A673 (cell line): ENCODE measurements around the gene PPP1R14B. TPM values are rescaled to one million over a fixed set of nuclear protein-coding genes. Genes with fewer than 3 reads are reported as not detected.

ENCODE experiments used
- BruUV-seq: library from RNA; stranded (reverse); fragments of 400-500 nt; replicated peaks from 2 replicates; lab custom pipeline; 2021; lab: Mats Ljungman, UMichigan
- CTCF ChIA-PET: fragments of 300-600 bp; sonication (Branson Sonifier 250); formaldehyde crosslinking; loops from one replicate; lab custom pipeline; 2022; ENCODE audit warnings: antibody characterized with exemption; lab: Charles Lee
- POLR2A ChIA-PET: fragments of 300-600 bp; sonication (Branson Sonifier 250); formaldehyde crosslinking; loops from one replicate; lab custom pipeline; 2022; ENCODE audit warnings: antibody characterized with exemption; ENCODE audit not compliant: low non-redundant PET; lab: Charles Lee
- DNase-seq: peaks from one replicate; pipeline ENCODE4 v3.0.0-alpha.2; 2015; ENCODE audit warnings: low spot score
- H3K27ac ChIP-seq: fragments of 200-600 bp; sonication (generic); 2 replicates; pipeline ENCODE4 v1.5.1; 2016; ENCODE audit warnings: mixed run types, low read depth, mild to moderate bottlenecking, mixed read lengths, antibody characterized with exemption, low read length; ENCODE audit not compliant: poor library complexity, severe bottlenecking
- H3K27me3 ChIP-seq: fragments of 200-600 bp; sonication (generic); replicated peaks from 2 replicates; pipeline ENCODE4 v1.6.1; 2017; ENCODE audit warnings: mixed run types, low read depth, mild to moderate bottlenecking, mixed read lengths, antibody characterized with exemption, low read length; ENCODE audit not compliant: insufficient read depth, poor library complexity
- H3K36me3 ChIP-seq: fragments of 200-600 bp; sonication (generic); 2 replicates; pipeline ENCODE4 v1.6.1; 2016; ENCODE audit warnings: mixed run types, mild to moderate bottlenecking, mixed read lengths, antibody characterized with exemption, low read length; ENCODE audit not compliant: insufficient read depth, poor library complexity, severe bottlenecking
- H3K4me1 ChIP-seq: fragments of 200-600 bp; sonication (generic); 2 replicates; pipeline ENCODE4 v1.6.1; 2017; ENCODE audit warnings: mixed run types, mild to moderate bottlenecking, mixed read lengths, antibody characterized with exemption, low read length; ENCODE audit not compliant: insufficient read depth, poor library complexity, severe bottlenecking
- H3K4me3 ChIP-seq: fragments of 200-600 bp; sonication (generic); 2 replicates; pipeline ENCODE4 v1.5.1; 2016; ENCODE audit warnings: low read depth, mixed run types, mild to moderate bottlenecking, mixed read lengths, low read length; ENCODE audit not compliant: poor library complexity, severe bottlenecking
- H3K9me3 ChIP-seq: fragments of 200-600 bp; sonication (generic); 2 replicates; pipeline ENCODE4 v1.6.1; 2016; ENCODE audit warnings: mixed run types, low read depth, mild to moderate bottlenecking, mixed read lengths, antibody characterized with exemption, low read length; ENCODE audit not compliant: poor library complexity, severe bottlenecking
- CTCF ChIP-seq: fragments of 300-800, 200-600 bp; sonication (generic); conservative IDR thresholded peaks from 2 replicates; pipeline ENCODE4 v1.5.1; 2017; ENCODE audit warnings: low read depth, mild to moderate bottlenecking, antibody characterized with exemption, low read length, moderate library complexity, mixed read lengths
- EZH2 ChIP-seq: fragments of 200-600 bp; sonication (generic); IDR thresholded peaks from 2 replicates; pipeline ENCODE4 v1.6.1; 2017; ENCODE audit warnings: borderline replicate concordance, low read depth, mild to moderate bottlenecking, mixed read lengths, antibody characterized with exemption, low read length; ENCODE audit not compliant: poor library complexity, severe bottlenecking
- intact Hi-C: fragments of 100-400 bp; cut with micrococcal nuclease; formaldehyde crosslinking; loops from one replicate; pipeline ENCODE4 v1.10.0; 2022; ENCODE audit not compliant: unreplicated experiment
- total RNA-seq: library from RNA; stranded (reverse); gene quantifications from 2 replicates; pipeline ENCODE4 v1.2.3, GENCODE V29; 2021

Gene PPP1R14B
- total RNA-seq, 1 experiment from 2014 or later, result 378 TPM

- BruUV-seq, result no TSS peak
- ChIA-PET POLR2A (no interaction called here), CTCF (interaction anchor here (0.5 kb wide), 1 partner anchor 78 kb away, joined by 3 read pairs; the partner anchor contains the start of gene STIP1)
- Histone ChIP-seq H3K4me3 (no peak overlapping the region), H3K27ac (no peak overlapping the region), H3K27me3 (no peaks in the 10 kb centered on the region), H3K9me3 (no peaks in the 10 kb centered on the region), H3K4me1 (peaks cover 2% of the 10 kb centered on the region), H3K36me3 (peaks cover 66% of the 10 kb centered on the region)
- DNase-seq, result no peak
- no peak for TF ChIP-seq EZH2
- no peak for TF ChIP-seq CTCF
- intact Hi-C loops, result no loop called here
Observed at GRCh38 chr11:64263021-64263946, 16.5 kb upstream of the PPP1R14B start.

- Histone ChIP-seq H3K4me3 (no peak overlapping the region), H3K4me1 (no peaks in the 10 kb centered on the region), H3K36me3 (peaks cover 68% of the 10 kb centered on the region), H3K9me3 (no peaks in the 10 kb centered on the region), H3K27me3 (no peaks in the 10 kb centered on the region), H3K27ac (no peak overlapping the region)
- CTCF ChIA-PET, result no interaction called here
- intact Hi-C loops, result no loop called here
- no TSS peak for BruUV-seq
- TF ChIP-seq CTCF (no peak), EZH2 (no peak)
- POLR2A ChIA-PET, result no interaction called here
- DNase-seq, result no peak
Observed at GRCh38 chr11:64262271-64263002, 15.7 kb upstream of the PPP1R14B start.

DNA sequence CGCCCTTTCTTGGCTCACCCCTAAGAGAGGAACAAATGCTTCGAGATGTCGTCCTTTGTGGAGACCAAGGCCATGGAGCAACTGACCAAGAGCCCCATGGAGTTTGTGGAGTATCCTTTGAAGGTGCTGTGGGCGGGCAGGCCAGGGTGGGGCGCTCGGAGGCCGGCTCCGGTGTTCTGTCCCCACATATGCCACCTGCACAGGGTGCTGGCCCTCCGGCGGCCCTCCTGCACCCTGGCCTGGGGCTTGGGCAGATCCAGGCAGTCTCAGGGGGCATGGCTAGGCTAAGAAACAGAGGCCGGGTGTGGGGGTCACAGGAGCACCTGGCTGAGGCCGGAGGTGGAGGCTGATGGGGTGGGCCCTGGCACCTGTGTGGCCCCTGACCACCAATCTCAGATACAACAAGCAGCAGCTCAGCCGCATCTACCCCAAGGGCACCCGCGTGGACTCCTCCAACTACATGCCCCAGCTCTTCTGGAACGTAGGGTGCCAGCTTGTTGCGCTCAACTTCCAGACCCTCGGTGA, 14.9 kb upstream of the PPP1R14B start:
- H3K4me3 ChIP-seq, result no peak overlapping the region
- POLR2A ChIA-PET, result no interaction called here
- H3K9me3 ChIP-seq, result no peaks in the 10 kb centered on the region
- H3K27me3 ChIP-seq, result no peaks in the 10 kb centered on the region
- no peak overlapping the region for H3K27ac ChIP-seq
- CTCF ChIA-PET, result interaction anchor here (0.9 kb wide), 1 partner anchor 10 kb away, joined by 3 read pairs; the partner anchor contains the start of gene PLCB3
- TF ChIP-seq CTCF (no peak), EZH2 (no peak)
- no peak for DNase-seq
- peaks cover 72% of the 10 kb centered on the region for H3K36me3 ChIP-seq
- no TSS peak for BruUV-seq
- no peaks in the 10 kb centered on the region for H3K4me1 ChIP-seq
- intact Hi-C loops, result no loop called here
